Motor neuron (in vitro differentiated cells): ENCODE measurements around the gene DPYD. TPM values are rescaled to one million over a fixed set of nuclear protein-coding genes. Genes with fewer than 3 reads are reported as not detected.
A peak's percentile ranks its signal among the peaks of the same experiment; 100 is the strongest.

Source experiments
- ATAC-seq, 8 experiments: fragments of 200-7000 bp; cut with Tn5 transposase; replicated peaks in 6 of 8; 2 replicates each; pipeline ENCODE4 v1.8.0; 2021; ENCODE audit warnings: mild to moderate bottlenecking in 8 of 8, moderate library complexity in 8 of 8
- H3K27ac ChIP-seq, 2 donors: fragments of 250-450 bp; sonication (Bioruptor Pico); 2 replicates each; pipeline ENCODE4 v1.9.0; 2021; ENCODE audit warnings: antibody characterized with exemption in 2 of 2, mild to moderate bottlenecking in 2 of 2, moderate library complexity in 1 of 2
- H3K4me1 ChIP-seq, 2 donors: fragments of 250-450 bp; sonication (Bioruptor Pico); replicated peaks in 1 of 2; 2 replicates each; pipeline ENCODE4 v1.6.1; 2021; ENCODE audit warnings: antibody characterized with exemption in 2 of 2, mild to moderate bottlenecking in 2 of 2, moderate library complexity in 1 of 2
- H3K4me3 ChIP-seq, 5 donors: fragments of 250-450 bp; sonication (Bioruptor Pico); 2 replicates each; pipeline ENCODE4 v1.9.0; 2021; ENCODE audit warnings: antibody characterized with exemption in 5 of 5, mild to moderate bottlenecking in 5 of 5, moderate library complexity in 4 of 5
- WGBS, 10 experiments: fragments of 450-650 bp; shearing (Covaris generic); methylation state at CpG; one replicate each; pipeline ENCODE4 v1.0.0; 2022; 5-methylcytosine and 5-hydroxymethylcytosine counted together
- in situ Hi-C, 9 experiments: fragments of 400-800 bp; cut with MboI; loops; one replicate each; pipeline ENCODE4 v1.15.0; 2021; ENCODE audit warnings: low sequenced_read_pairs in 9 of 9, low pct_unique_long_range_greater_than_20kb in 2 of 9; ENCODE audit not compliant: unreplicated experiment in 9 of 9
- total RNA-seq, 8 experiments: library from RNA; unstranded; fragments of 300-600 nt; gene quantifications; 2 replicates each; pipeline versions ENCODE4 v1.2.3 to v1.2.4, GENCODE V29; 2022

DPYD gene
- total RNA-seq, 8 experiments from 2014 or later, result 7.4 to 37.1 (median 14.2) TPM

- ATAC-seq, result peak in 7 of 8 experiments; percentile 28 to 54 (median 42)
- in situ Hi-C loops, result no loop called here
- Histone ChIP-seq H3K4me3 (peak overlapping the region; percentile 70 to 84 (median 79)), H3K4me1 (peaks cover 6 to 23% of the 10 kb centered on the region in 2 donors), H3K27ac (peak overlapping the region; percentile 5 to 50)
- 0 to 15% (median 0%) methylated on average over 2 to 9 of the region's 24 CpGs; no CpG with 5 or more reads in 1 of the 10 experiments for WGBS, 10 experiments
Observed at GRCh38 chr1:97920276-97920831, 480 bp downstream of the DPYD start.

GRCh38 chr1:97919585-97920261 lies 1.1 kb downstream of the DPYD start:
- Histone ChIP-seq H3K4me3 (peak overlapping the region; percentile 70 to 84 (median 79)), H3K4me1 (peaks cover 6 to 23% of the 10 kb centered on the region in 2 donors), H3K27ac (no peak overlapping the region)
- in situ Hi-C loops, result no loop called here
- 0 to 52% (median 23%) methylated on average over 3 to 6 of the region's 6 CpGs for WGBS, 10 experiments
- no peak for ATAC-seq

DNA sequence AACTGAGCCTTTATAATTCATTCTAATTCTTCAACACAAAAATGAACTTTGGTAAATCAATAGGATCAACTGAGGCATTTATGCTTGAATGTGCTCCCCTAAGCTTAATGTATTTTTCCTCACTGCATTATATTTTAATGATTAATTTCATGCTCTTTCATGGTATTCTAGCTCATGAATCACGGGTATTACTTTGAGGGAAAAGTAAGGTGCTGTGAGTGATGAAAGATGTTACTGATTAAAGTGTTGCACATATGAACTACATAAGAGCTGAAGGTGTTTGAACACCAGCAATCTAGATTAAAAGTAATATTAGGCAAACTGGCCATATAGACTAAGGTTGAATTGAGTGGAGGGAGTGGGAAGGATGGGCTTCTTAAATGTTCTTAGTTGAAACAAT lies 1.9 kb downstream of the DPYD start:
- WGBS, 10 experiments, result 43 to 100% (median 86%) methylated on average over 1 of the region's 1 CpG; no CpG with 5 or more reads in 1 of the 10 experiments
- Histone ChIP-seq H3K4me1 (peaks cover 12 to 30% of the 10 kb centered on the region in 2 donors), H3K27ac (no peak overlapping the region), H3K4me3 (peak overlapping the region in 2 of 5 donors; percentile 83 to 84)
- no peak for ATAC-seq
- in situ Hi-C loops, result no loop called here

DNA sequence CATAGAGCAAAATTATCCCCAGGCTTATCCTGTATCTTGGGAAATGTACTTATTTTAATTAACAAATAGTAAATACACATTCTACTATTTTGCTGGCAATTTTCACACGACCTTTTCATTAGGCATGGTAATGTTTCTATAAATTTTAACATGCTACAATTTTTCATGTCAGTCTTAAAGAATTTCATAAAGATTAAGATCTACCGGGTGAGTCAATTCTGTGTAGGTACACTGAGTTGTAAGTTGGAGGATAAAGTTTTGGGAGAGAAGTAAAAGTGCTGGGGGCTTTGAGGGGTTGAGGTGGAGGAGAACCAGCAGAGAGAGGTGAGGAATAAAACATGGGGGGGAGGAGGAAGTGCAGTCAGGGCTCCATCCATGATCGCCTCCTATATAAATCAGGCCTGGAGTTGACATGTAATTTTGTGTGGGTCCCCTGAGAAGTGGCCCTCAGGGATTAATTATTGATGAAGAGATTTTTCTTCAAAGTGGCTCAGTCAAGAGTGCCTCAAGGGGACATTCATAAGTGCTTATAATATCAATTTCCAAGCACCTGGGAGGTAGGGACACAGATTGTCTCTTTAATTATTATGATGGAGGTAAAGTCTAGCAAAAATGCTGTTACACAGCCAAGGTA lies 7.2 kb downstream of the DPYD start:
- 60 to 100% (median 73%) methylated on average over 1 to 3 of the region's 3 CpGs; no CpG with 5 or more reads in 2 of the 10 experiments for WGBS, 10 experiments
- peak in 5 of 8 experiments; percentile 21 to 88 (median 83) for ATAC-seq

DNA sequence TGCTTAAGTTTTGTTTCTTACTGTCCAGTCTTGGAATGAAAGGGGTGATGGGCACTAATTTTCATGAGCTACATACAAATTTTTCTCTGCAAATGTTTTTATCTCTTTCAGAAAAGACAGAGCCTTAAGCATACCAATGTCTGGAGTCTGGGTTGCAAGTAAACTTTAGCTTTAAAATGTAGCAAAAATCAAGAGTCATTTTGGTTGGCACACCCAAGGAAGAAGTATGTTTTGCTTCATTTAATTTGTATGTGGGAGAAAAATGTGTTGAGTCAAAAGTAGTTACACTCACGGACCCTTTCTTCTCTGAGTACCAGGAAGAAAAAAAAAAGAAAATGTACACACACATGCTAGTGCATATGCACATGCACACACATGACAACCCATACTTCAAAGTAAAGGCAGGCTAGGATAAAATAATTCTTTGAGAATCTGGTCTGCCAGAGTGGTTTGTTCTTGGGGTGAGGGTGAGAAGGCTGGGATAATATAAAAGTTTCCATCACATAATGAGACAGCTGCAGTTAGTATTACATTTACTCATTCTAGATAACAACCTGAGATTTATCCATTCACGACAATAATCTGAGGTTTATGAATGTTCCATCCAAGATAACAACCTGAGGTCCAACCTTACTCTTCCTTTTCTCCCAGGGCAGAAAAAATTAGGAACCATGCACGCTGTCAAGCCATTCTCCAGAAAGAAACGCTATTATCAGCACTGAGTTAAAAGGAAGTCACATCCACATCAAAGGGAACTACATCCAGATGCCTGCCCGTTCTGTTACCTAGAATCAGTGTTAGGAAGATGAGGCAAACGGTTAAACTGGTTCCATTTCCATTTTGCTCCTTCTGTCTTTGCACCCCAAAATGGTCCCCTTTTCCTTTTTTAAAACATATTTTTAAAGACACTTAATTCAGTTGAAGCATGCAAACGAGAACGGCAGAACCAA lies 9.3 kb downstream of the DPYD start:
- H3K4me1 ChIP-seq, result peaks cover 35 to 38% of the 10 kb centered on the region in 2 donors
- in situ Hi-C loops, result no loop called here
- no peak overlapping the region for H3K4me3 ChIP-seq
- ATAC-seq, result no peak
- H3K27ac ChIP-seq, result no peak overlapping the region
- 74 to 100% (median 92%) methylated on average over 2 to 8 of the region's 8 CpGs; no CpG with 5 or more reads in 1 of the 10 experiments for WGBS, 10 experiments

More for the DNA sequence above, 7.2 kb downstream of the DPYD start:
- H3K4me1 ChIP-seq, result peaks cover 31 to 42% of the 10 kb centered on the region in 2 donors
- H3K4me3 ChIP-seq, result no peak overlapping the region
- in situ Hi-C loops, result no loop called here
- no peak overlapping the region for H3K27ac ChIP-seq

DNA sequence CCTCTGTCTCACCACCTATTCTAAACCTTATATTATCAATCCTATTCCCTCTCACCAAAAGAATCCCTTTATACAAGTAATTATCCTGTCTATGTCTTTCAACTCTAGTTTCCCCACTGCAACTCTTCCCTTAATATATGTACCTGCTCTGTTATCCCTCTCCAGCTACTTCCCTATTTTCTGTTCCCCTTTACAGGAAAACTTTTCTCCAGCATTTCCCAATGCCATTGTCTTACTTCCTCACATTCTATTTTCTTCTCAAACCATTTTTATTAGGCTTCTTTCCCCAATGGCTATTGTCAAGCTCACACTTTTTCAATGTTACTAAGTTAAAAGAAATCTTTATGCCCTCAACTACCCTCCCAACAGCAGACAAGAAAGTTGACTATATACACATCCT lies 11.6 kb downstream of the DPYD start:
- H3K4me1 ChIP-seq, result peaks cover 46 to 54% of the 10 kb centered on the region in 2 donors
- no peak overlapping the region for H3K27ac ChIP-seq
- no peak overlapping the region for H3K4me3 ChIP-seq
- no peak for ATAC-seq
- in situ Hi-C loops, result no loop called here

DNA sequence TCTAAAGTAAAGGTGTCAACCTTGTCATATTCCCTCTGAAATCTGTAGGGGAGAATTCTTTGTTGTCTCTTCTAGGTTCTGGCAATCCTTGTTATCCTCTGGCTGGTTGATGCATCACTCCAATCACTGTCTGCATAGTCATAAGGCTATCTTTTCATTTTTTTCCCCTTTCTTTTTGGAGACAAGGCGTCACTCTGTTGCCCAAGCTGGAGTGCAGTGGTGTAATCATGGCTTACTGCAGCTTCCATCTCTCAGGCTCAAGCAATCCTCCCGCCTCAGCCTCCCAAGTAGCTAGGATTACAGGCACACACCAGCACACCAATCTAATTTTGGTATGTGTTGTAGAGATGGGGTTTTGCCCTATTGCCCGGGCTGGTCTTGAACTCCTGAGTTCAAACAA lies 12.9 kb downstream of the DPYD start:
- H3K4me3 ChIP-seq, result no peak overlapping the region
- 89 to 100% (median 100%) methylated on average over 1 to 3 of the region's 3 CpGs; no CpG with 5 or more reads in 2 of the 10 experiments for WGBS, 10 experiments
- H3K27ac ChIP-seq, result no peak overlapping the region

DNA sequence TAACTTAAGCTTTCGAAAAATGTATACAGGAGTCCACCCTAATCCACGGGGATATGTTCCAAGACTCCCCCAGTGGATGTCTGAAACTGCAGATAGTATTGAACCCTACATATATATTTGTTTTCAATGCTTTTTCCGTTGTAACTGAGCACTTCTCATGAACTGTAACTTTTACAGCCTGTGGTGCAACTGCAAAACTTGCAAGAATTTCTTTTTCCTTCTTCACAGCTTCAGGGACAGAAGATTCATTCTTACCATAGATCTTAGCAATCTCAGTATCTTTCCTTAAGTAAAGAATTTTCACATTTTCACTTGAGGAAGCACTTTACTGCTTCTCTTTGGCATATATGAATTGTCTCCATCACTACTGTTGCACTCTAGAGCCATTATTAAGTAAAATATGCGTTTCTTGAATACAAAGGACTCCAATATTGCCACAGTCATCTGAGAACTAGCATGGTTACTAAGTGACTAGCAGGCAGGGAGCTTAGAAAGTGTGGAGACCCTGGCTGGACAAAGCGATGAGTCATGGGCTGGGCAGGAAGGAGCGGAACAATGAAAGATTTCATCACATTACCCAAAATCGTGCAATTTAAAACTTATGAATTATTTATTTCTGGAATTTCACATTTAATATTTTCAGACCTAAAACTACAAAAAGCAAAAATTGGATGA lies 14.1 kb downstream of the DPYD start:
- Histone ChIP-seq H3K27ac (peak overlapping the region in 1 of 2 donors; percentile 23), H3K4me3 (no peak overlapping the region), H3K4me1 (peaks cover 38 to 41% of the 10 kb centered on the region in 2 donors)
- ATAC-seq, result peak in 7 of 8 experiments; percentile 53 to 99 (median 93)
- in situ Hi-C loops, result no loop called here
- 34 to 68% (median 64%) methylated on average over 2 to 7 of the region's 7 CpGs for WGBS, 10 experiments

More for the DNA sequence above, 12.9 kb downstream of the DPYD start:
- in situ Hi-C loops, result no loop called here
- ATAC-seq, result no peak
- H3K4me1 ChIP-seq, result peaks cover 36 to 43% of the 10 kb centered on the region in 2 donors

DNA sequence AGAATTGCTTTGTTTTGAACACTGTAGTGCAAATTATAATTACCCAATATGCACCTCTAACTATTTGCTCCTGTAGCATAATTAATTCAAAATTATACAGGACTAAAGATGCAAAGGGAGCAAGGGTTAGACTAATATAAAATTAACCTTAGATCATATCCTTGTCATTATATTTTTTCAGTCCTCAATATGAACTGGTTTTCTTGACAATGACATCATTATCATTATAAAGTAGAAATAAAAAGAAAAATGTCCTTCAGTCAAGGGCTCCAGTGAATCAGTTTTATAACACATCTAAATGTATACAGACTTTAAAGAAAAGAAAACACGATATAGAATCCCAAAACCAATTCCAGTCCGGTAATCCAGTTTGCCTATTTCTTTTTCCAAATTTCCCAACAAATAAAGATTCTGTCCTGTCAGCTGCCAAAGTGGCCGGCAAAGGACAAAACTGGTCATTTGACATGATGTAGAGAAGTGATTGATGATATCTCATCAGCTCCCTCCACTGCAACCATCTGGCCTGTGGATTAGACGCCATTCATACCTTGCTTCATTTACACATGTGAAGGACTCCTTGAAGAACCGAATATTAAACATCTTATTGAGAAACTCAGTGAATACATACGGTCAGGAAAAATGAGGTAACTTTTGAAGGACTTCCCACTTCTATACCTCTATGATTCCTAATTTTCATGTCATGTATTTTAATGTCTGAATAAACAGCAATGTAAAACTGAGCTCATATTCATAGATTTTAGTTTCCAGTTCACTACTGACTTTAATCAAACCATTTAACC lies 15.5 kb downstream of the DPYD start:
- peaks cover 32 to 33% of the 10 kb centered on the region in 2 donors for H3K4me1 ChIP-seq
- H3K4me3 ChIP-seq, result no peak overlapping the region
- in situ Hi-C loops, result no loop called here
- WGBS, 10 experiments, result 34 to 100% (median 57%) methylated on average over 1 to 6 of the region's 6 CpGs
- ATAC-seq, result peak in 5 of 8 experiments; percentile 29 to 88 (median 57)
- H3K27ac ChIP-seq, result no peak overlapping the region

DNA sequence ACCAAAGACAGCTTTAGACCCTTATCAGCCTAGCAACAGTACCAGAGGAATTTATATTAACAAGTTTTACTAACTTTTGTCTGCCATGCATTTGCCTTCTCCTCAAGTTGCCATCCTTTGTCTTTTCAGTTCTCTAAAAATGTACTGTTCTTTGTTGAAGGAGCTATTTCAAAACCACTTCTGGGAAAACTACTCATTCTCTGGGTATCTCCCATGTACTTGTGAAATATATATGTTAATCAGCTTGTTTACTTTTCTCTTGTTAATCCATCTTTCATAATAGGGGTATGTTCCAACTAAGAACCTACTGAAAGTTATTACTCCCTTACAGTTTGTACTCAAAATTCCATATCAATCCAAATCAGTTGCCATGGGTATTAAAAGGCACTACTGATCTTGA lies 16.3 kb downstream of the DPYD start:
- Histone ChIP-seq H3K4me3 (no peak overlapping the region), H3K27ac (no peak overlapping the region), H3K4me1 (peaks cover 32 to 33% of the 10 kb centered on the region in 2 donors)
- in situ Hi-C loops, result no loop called here
- peak in 3 of 8 experiments; percentile 30 to 72 (median 44) for ATAC-seq

DNA sequence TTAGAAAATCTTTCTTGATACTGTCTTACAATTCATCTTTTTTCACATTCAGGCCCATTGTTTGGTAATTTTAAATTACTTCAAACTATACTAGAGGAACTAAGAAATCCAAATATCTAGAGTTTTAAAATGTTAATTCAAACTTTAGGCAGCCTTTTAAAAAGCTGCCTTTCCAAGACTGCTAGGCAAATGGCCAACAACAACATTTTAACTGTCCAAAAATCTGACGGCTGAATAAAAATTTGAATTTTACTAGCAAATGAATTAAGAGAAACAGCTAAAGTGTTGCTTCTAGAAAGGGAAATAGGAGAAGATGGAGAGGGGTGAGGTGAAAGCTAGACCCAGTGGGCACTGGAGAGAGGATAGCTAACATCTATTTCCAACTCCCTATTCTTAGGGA lies 17.2 kb downstream of the DPYD start:
- in situ Hi-C loops, result no loop called here
- Histone ChIP-seq H3K4me3 (no peak overlapping the region), H3K27ac (no peak overlapping the region), H3K4me1 (peaks cover 32 to 33% of the 10 kb centered on the region in 2 donors)
- no peak for ATAC-seq
- 0 to 100% (median 84%) methylated on average over 1 of the region's 1 CpG for WGBS, 10 experiments
